Activated T-cell treated with anti-CD3 and anti-CD28 coated beads for 24 hours (primary cell): ENCODE measurements around the gene CYP46A1.
A peak's percentile ranks its signal among the peaks of the same experiment; 100 is the strongest.
"Not testable (repeated sequence)": the region's sequence is repeated elsewhere in the genome, so short reads cannot be mapped to it uniquely, and the experiment has no call there.

Experiments
- DNase-seq: peaks from one replicate; pipeline ENCODE4 v3.0.0-alpha.2; 2020; ENCODE audit warnings: low read depth

CYP46A1 gene

GRCh38 chr14:99683619-99684409 is at the start of gene CYP46A1:
CYP46A1 (plus strand) TSS chr14:99684298; CDS start chr14:99684418, 120 bp downstream.
- DNase-seq = peak; percentile 100

GRCh38 chr14:99634443-99634842 is 49.7 kb upstream of the CYP46A1 start:
- DNase-seq = no peak

- DNase-seq = no peak
Measured at GRCh38 chr14:99635116-99635515, 49.0 kb upstream of the CYP46A1 start.

- no peak for DNase-seq
Measured at GRCh38 chr14:99636487-99636886, 47.6 kb upstream of the CYP46A1 start.

- DNase-seq = no peak
Measured at GRCh38 chr14:99637624-99638023, 46.5 kb upstream of the CYP46A1 start.

- not testable (repeated sequence) for DNase-seq
Measured at GRCh38 chr14:99642771-99643170, 41.3 kb upstream of the CYP46A1 start.

GRCh38 chr14:99643343-99643742 is 40.8 kb upstream of the CYP46A1 start:
- DNase-seq = no peak

GRCh38 chr14:99644035-99644587 is 40.0 kb upstream of the CYP46A1 start:
- no peak for DNase-seq

- no peak for DNase-seq
Measured at GRCh38 chr14:99644723-99645544, 39.2 kb upstream of the CYP46A1 start, which contains the start of gene HHIPL1. HHIPL1 (plus strand) TSS chr14:99645129; CDS start chr14:99645208, 79 bp downstream.

GRCh38 chr14:99645545-99646505 is 38.3 kb upstream of the CYP46A1 start:
- DNase-seq = no peak

- no peak for DNase-seq
Measured at GRCh38 chr14:99647411-99647810, 36.7 kb upstream of the CYP46A1 start.

- no peak for DNase-seq
Measured at GRCh38 chr14:99648027-99648784, 35.9 kb upstream of the CYP46A1 start.

GRCh38 chr14:99649219-99649618 is 34.9 kb upstream of the CYP46A1 start:
- DNase-seq = no peak

GRCh38 chr14:99649643-99650042 is 34.5 kb upstream of the CYP46A1 start:
- no peak for DNase-seq

- DNase-seq = no peak
Measured at GRCh38 chr14:99650189-99650588, 33.9 kb upstream of the CYP46A1 start.

GRCh38 chr14:99651953-99652746 is 31.9 kb upstream of the CYP46A1 start:
- no peak for DNase-seq

- DNase-seq = no peak
Measured at GRCh38 chr14:99654235-99654985, 29.7 kb upstream of the CYP46A1 start.

- no peak for DNase-seq
Measured at GRCh38 chr14:99655521-99655920, 28.6 kb upstream of the CYP46A1 start.

- no peak for DNase-seq
Measured at GRCh38 chr14:99656171-99656570, 27.9 kb upstream of the CYP46A1 start.
